Measurements from ENCODE around the gene CADM1. TPM values are rescaled to one million over a fixed set of nuclear protein-coding genes. Genes with fewer than 3 reads are reported as not detected.

Gene CADM1
- total RNA-seq, 4 donors from 2014 or later: 7.4 to 61.5 (median 28.5) TPM

- H3K27me3 ChIP-seq: no peaks in the 10 kb centered on the region
- no peak for DNase-seq
- no peak overlapping the region for H3K27ac ChIP-seq
- H3K4me1 ChIP-seq: peaks cover 0 to 7% of the 10 kb centered on the region in 2 donors
- H3K4me3 ChIP-seq: no peak overlapping the region
- H3K9me3 ChIP-seq: no peaks in the 10 kb centered on the region
- intact Hi-C loops (cut with DNase I; ENCODE audit: low total_unique reads): no loop called here
- H3K36me3 ChIP-seq: no peaks in the 10 kb centered on the region
- TF ChIP-seq, protein P1, sequence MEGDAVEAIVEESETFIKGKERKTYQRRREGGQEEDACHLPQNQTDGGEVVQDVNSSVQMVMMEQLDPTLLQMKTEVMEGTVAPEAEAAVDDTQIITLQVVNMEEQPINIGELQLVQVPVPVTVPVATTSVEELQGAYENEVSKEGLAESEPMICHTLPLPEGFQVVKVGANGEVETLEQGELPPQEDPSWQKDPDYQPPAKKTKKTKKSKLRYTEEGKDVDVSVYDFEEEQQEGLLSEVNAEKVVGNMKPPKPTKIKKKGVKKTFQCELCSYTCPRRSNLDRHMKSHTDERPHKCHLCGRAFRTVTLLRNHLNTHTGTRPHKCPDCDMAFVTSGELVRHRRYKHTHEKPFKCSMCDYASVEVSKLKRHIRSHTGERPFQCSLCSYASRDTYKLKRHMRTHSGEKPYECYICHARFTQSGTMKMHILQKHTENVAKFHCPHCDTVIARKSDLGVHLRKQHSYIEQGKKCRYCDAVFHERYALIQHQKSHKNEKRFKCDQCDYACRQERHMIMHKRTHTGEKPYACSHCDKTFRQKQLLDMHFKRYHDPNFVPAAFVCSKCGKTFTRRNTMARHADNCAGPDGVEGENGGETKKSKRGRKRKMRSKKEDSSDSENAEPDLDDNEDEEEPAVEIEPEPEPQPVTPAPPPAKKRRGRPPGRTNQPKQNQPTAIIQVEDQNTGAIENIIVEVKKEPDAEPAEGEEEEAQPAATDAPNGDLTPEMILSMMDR (IDR thresholded peaks at IDR 0.05): no peak
- TF ChIP-seq POLR2A (IDR thresholded peaks at IDR 0.05): no peak
Observed at GRCh38 chr11:115411120-115411519, 93.1 kb downstream of the CADM1 start.

- H3K4me3 ChIP-seq: no peak overlapping the region
- no peaks in the 10 kb centered on the region for H3K9me3 ChIP-seq
- TF ChIP-seq, protein P1 (IDR thresholded peaks at IDR 0.05): no peak
- TF ChIP-seq POLR2A (IDR thresholded peaks at IDR 0.05): no peak
- no peak for DNase-seq
- H3K27ac ChIP-seq: no peak overlapping the region
- peaks cover 0 to 7% of the 10 kb centered on the region in 2 donors for H3K4me1 ChIP-seq
- intact Hi-C loops (cut with DNase I; ENCODE audit: low total_unique reads): no loop called here
- no peaks in the 10 kb centered on the region for H3K36me3 ChIP-seq
- no peaks in the 10 kb centered on the region for H3K27me3 ChIP-seq
Observed at GRCh38 chr11:115409691-115410220, 94.5 kb downstream of the CADM1 start.

DNA sequence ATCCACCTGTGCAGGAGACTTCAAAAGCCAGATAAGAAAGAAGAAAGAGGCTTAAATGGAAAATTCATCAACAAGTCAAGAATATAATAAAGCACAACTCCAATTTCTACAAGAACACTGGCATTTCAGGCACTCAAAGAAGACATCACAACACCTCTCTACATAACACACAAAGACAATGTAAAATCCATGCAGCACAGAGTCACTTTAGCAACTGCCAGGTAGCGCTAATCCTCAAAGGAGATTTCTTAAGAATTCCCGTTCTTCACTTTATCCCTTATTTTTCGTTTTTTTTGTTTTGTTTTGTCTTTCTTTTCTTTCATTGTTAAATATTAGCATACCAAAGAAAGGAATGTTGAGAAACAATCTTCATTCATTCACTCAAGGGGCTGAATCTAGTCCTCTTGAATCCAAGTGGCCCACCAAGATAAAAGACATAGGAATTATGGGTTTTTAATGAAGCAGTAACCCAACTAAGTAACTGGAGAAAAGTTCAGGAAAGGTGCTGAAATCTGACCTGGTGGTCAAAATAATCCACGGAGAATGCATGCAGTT lies 95.0 kb downstream of the CADM1 start:
- TF ChIP-seq POLR2A (IDR thresholded peaks at IDR 0.05): no peak
- TF ChIP-seq, protein P1 (IDR thresholded peaks at IDR 0.05): no peak
- Histone ChIP-seq H3K36me3 (no peaks in the 10 kb centered on the region), H3K27ac (no peak overlapping the region), H3K4me3 (no peak overlapping the region), H3K27me3 (no peaks in the 10 kb centered on the region), H3K9me3 (no peaks in the 10 kb centered on the region), H3K4me1 (peaks cover 0 to 7% of the 10 kb centered on the region in 2 donors)
- intact Hi-C loops (cut with DNase I; ENCODE audit: low total_unique reads): no loop called here
- no peak for DNase-seq

DNA sequence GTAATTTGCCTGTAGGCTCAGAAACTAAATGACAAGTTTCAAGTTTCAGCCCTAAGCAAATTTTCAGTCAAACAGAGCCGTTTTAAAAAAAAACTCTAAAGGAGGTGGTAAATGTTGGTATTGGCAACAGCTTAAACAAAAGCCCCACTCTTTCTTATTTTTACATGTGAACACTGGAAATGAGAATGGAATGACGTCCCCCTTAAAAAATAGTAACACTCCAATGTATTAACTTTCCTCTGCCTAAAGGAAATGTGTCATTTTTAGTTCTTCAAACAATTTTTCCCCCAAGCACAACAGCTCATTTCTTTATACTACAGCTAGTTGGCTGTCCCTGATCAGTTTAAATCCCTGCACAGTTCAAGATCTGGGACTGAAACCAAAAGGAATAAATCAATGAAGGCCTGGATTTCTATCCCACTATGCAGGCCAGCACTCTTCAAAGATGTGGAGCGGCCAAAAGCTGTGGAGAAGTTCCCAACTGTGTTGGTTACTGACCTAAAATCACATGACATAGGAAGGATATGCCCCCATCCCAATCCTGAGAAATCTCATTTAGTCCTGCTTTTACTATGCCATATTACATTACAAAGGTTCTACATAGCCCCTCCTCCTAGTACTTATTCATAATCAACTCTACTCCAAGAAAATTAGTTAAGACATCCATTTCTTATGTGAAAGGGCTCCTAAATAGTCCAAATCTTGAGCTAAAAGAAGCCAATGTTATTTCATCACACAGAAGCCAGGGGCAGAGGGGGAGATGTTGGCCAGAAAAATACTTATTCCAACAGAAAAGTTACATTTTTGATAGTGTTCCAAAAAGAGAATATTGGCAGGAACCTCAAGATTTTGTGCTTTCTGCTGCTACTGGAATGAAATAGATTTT lies 95.9 kb downstream of the CADM1 start:
- Histone ChIP-seq H3K4me3 (no peak overlapping the region), H3K27ac (peak overlapping the region in 1 of 2 donors; percentile 6), H3K27me3 (no peaks in the 10 kb centered on the region), H3K36me3 (no peaks in the 10 kb centered on the region), H3K4me1 (peaks cover 0 to 7% of the 10 kb centered on the region in 2 donors), H3K9me3 (no peaks in the 10 kb centered on the region)
- intact Hi-C loops (cut with DNase I; ENCODE audit: low total_unique reads): no loop called here
- no peak for TF ChIP-seq POLR2A (IDR thresholded peaks at IDR 0.05)
- TF ChIP-seq, protein P1 (IDR thresholded peaks at IDR 0.05): no peak
- peak; percentile 18 to 49 for DNase-seq

GRCh38 chr11:115407496-115407895 lies 96.7 kb downstream of the CADM1 start:
- H3K4me1 ChIP-seq: peaks cover 0 to 7% of the 10 kb centered on the region in 2 donors
- H3K4me3 ChIP-seq: no peak overlapping the region
- TF ChIP-seq, protein P1 (IDR thresholded peaks at IDR 0.05): no peak
- no peak for TF ChIP-seq POLR2A (IDR thresholded peaks at IDR 0.05)
- H3K36me3 ChIP-seq: no peaks in the 10 kb centered on the region
- H3K27ac ChIP-seq: no peak overlapping the region
- no peaks in the 10 kb centered on the region for H3K27me3 ChIP-seq
- no peak for DNase-seq
- intact Hi-C loops (cut with DNase I; ENCODE audit: low total_unique reads): no loop called here
- H3K9me3 ChIP-seq: no peaks in the 10 kb centered on the region
